Measurements from ENCODE around the gene PCED1A. TPM values are rescaled to one million over a fixed set of nuclear protein-coding genes. Genes with fewer than 3 reads are reported as not detected.

The PCED1A gene
- total RNA-seq, 6 donors from 2014 or later, result 28.7 to 185 (median 49.1) TPM

DNA sequence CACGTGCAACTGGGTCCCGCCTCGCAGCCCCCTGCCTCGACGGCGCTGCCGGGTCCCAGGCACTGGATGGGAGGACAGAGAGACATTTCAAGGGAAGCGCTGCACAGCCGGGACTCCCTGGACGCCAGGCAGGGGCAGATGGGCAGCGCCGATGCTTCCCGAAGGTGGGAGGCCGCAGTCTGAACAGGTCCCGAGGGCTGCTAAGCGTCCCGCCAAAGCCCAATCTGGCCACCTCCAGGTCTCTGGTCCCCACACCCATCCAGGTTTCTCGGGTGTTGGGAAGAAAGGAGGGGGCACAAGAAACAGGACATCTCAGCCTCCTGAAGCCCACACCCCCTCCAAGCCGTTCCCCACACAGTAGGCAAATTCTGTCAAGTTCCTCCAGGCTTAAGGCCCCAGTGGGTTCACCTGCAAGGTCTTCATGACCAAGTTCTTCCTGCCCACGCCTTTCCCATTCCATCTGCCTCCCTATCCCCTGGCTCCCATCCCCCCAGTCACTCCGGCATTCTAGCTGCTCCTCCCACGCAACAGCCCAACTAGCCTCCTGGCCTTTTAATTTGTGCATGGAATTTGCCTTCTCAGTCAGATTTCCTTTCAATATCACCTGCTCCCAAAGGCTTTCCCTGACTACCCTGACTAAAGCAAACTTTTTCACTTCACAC is 34.6 kb downstream of the PCED1A start:
- H3K4me3 ChIP-seq, result no peak overlapping the region
- no peak overlapping the region for H3K27ac ChIP-seq
- peak in 1 of 2 donors; percentile 21 for ATAC-seq (ENCODE audit: low FRiP score in 2 of 2)
- peaks cover 4 to 16% (median 4%) of the 10 kb centered on the region in 4 donors for H3K4me1 ChIP-seq
- peak in 1 of 2 donors; percentile 83 for DNase-seq
- H3K27me3 ChIP-seq, result peaks cover 0 to 26% (median 9%) of the 10 kb centered on the region in 4 donors
- WGBS, 2 donors, result 37 to 45% methylated on average over 3 to 15 of the region's 22 CpGs
- TF ChIP-seq EP300 (IDR thresholded peaks at IDR 0.05) (no peak), CTCF (IDR thresholded peaks at IDR 0.05) (no peak), POLR2A (IDR thresholded peaks at IDR 0.05) (no peak), POLR2AphosphoS5 (IDR thresholded peaks at IDR 0.05) (no peak)
- H3K36me3 ChIP-seq, result no peaks in the 10 kb centered on the region
- H3K9me3 ChIP-seq, result no peaks in the 10 kb centered on the region

DNA sequence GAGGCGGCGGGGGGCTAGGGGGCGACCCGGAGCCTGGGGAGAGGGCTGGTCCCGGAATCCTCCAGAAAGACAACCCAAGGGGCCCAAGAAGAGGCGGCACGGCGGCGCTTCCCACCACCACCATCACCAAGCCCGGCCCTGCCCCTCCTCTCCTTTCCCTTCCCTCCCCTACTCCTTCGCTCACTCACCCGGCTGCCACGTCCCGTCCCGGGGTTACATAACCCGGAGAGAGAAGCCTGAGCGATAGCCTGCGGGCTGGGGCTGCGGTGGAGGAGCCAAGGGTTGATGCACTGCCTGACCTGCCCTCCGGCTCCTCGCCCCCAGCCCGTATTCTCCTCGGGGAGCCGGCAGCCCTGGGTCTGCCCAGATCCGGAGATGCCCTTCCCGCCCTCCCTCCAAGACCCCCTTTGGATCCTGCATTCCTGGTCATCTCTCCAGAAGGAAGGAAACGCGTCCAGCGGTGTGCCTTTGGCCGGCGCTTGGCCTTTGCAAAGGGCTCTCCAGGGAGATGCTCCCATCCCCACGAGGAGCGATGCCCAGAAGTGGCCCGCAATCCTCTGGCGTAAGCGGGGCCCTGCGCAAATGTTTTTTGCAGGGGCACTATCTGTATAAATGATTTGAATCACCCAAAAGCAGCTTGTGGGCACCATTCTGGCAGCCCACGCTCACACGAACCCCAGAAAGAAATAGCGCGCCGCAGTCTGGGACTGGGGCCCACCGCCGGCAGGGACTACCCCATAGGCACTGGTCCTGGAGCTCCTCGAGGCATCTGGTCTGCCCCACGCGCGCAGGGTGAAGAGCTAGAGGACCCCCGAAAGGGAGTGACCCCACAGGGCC is 35.4 kb downstream of the PCED1A start:
- H3K36me3 ChIP-seq, result no peaks in the 10 kb centered on the region
- no peak overlapping the region for H3K27ac ChIP-seq
- ATAC-seq (ENCODE audit: low FRiP score in 2 of 2) (peak in 1 of 2 donors; percentile 57), DNase-seq (peak in 1 of 2 donors; percentile 63)
- no peak overlapping the region for H3K4me3 ChIP-seq
- WGBS, 2 donors, result 8 to 23% methylated on average over 15 to 36 of the region's 49 CpGs
- no peaks in the 10 kb centered on the region for H3K9me3 ChIP-seq
- H3K4me1 ChIP-seq, result peaks cover 11 to 24% (median 12%) of the 10 kb centered on the region in 4 donors
- TF ChIP-seq POLR2A (IDR thresholded peaks at IDR 0.05) (no peak), EP300 (IDR thresholded peaks at IDR 0.05) (no peak), POLR2AphosphoS5 (IDR thresholded peaks at IDR 0.05) (no peak), CTCF (IDR thresholded peaks at IDR 0.05) (no peak)
- H3K27me3 ChIP-seq, result peaks cover 0 to 34% (median 12%) of the 10 kb centered on the region in 4 donors

GRCh38 chr20:2804041-2804828 is 36.2 kb downstream of the PCED1A start:
- Histone ChIP-seq H3K4me3 (no peak overlapping the region), H3K9me3 (no peaks in the 10 kb centered on the region), H3K27ac (no peak overlapping the region), H3K27me3 (peaks cover 0 to 40% (median 15%) of the 10 kb centered on the region in 4 donors), H3K4me1 (peaks cover 14 to 31% (median 18%) of the 10 kb centered on the region in 4 donors), H3K36me3 (no peaks in the 10 kb centered on the region)
- ATAC-seq (ENCODE audit: low FRiP score in 2 of 2), result no peak
- no peak for TF ChIP-seq POLR2A (IDR thresholded peaks at IDR 0.05)
- TF ChIP-seq CTCF (IDR thresholded peaks at IDR 0.05), result no peak
- no peak for TF ChIP-seq EP300 (IDR thresholded peaks at IDR 0.05)
- TF ChIP-seq POLR2AphosphoS5 (IDR thresholded peaks at IDR 0.05), result no peak
- whole genome bisulfite sequencing, 2 donors, result 40 to 65% methylated on average over 16 of the region's 16 CpGs
- no peak for DNase-seq

DNA sequence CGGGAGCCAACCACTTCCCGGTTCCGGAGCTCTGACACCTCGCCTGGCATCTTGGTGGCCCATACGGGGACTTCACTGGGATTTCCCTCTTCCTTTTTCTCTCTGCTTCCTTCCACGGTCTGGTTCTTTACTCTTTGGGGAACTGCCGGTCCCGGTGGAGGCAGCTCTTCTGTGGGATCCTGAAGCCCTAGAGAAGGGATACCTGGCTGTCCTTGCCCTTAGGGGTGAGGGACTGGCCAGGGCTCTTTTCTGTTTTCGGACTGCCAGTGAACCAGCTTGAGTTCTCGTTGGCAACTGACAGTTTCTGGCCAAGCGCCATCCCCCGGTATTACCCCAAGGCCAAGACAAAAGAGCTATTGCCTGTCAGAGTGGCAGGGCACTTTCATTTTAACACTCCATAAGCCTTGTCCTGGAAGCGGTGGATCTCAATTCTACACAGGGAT is 39.1 kb downstream of the PCED1A start:
- H3K4me3 ChIP-seq, result no peak overlapping the region
- H3K27me3 ChIP-seq, result peaks cover 0 to 43% (median 16%) of the 10 kb centered on the region in 4 donors
- no peak for TF ChIP-seq CTCF (IDR thresholded peaks at IDR 0.05)
- TF ChIP-seq POLR2A (IDR thresholded peaks at IDR 0.05), result no peak
- no peak for TF ChIP-seq POLR2AphosphoS5 (IDR thresholded peaks at IDR 0.05)
- TF ChIP-seq EP300 (IDR thresholded peaks at IDR 0.05), result no peak
- DNase-seq (no peak), ATAC-seq (ENCODE audit: low FRiP score in 2 of 2) (no peak)
- peaks cover 14 to 31% (median 18%) of the 10 kb centered on the region in 4 donors for H3K4me1 ChIP-seq
- no peaks in the 10 kb centered on the region for H3K36me3 ChIP-seq
- 5 to 7% methylated on average over 13 of the region's 13 CpGs for WGBS, 2 donors
- no peaks in the 10 kb centered on the region for H3K9me3 ChIP-seq
- H3K27ac ChIP-seq, result no peak overlapping the region
